ENCODE measurements around the gene PEX14.

- no peak for TF ChIP-seq CTCF (IDR thresholded peaks at IDR 0.05)
- TF ChIP-seq POLR2AphosphoS5 (IDR thresholded peaks at IDR 0.05), result no peak
- no peak for TF ChIP-seq POLR2A (IDR thresholded peaks at IDR 0.05)
Measured at GRCh38 chr1:10434590-10434989, 40.2 kb upstream of the PEX14 start.

Measured in breast epithelium (tissue), 3 donors.